GM23338 (cell line): ENCODE data around the gene SAMD7. TPM values are rescaled to one million over a fixed set of nuclear protein-coding genes. Genes with fewer than 3 reads are reported as not detected.

Experiments used
- ATAC-seq: fragments of 200-7000 bp; cut with Tn5 transposase; 3 replicates; pipeline ENCODE4 v1.9.1; 2020
- DNase-seq: peaks from one replicate; pipeline ENCODE4 v3.0.0-alpha.2; 2015; ENCODE audit warnings: low spot score
- H2AFZ ChIP-seq: fragments of 200-600 bp; sonication (generic); 2 replicates; pipeline ENCODE4 v1.8.0; 2016; ENCODE audit warnings: antibody characterized with exemption, mild to moderate bottlenecking, moderate library complexity
- H3F3A ChIP-seq: fragments of 200-600 bp; sonication (generic); replicated peaks from 2 replicates; pipeline ENCODE4 v1.8.0; 2017; ENCODE audit warnings: antibody characterized with exemption, mixed run types, low read depth
- H3K27ac ChIP-seq: fragments of 200-600 bp; sonication (generic); 2 replicates; pipeline ENCODE4 v1.6.1; 2016; ENCODE audit warnings: low read depth
- H3K27me3 ChIP-seq: fragments of 200-600 bp; sonication (generic); 2 replicates; pipeline ENCODE4 v1.8.0; 2016; ENCODE audit warnings: mild to moderate bottlenecking, mixed run types, moderate library complexity; ENCODE audit not compliant: insufficient read depth
- H3K36me3 ChIP-seq: fragments of 200-600 bp; sonication (generic); 2 replicates; pipeline ENCODE4 v1.8.0; 2016; ENCODE audit warnings: mild to moderate bottlenecking; ENCODE audit not compliant: insufficient read depth
- H3K4me1 ChIP-seq: fragments of 200-600 bp; sonication (generic); 2 replicates; pipeline ENCODE4 v1.8.0; 2016; ENCODE audit warnings: mild to moderate bottlenecking, moderate library complexity; ENCODE audit not compliant: insufficient read depth
- H3K4me2 ChIP-seq: fragments of 200-600 bp; sonication (generic); 2 replicates; pipeline ENCODE4 v1.7.1; 2017; ENCODE audit warnings: mixed run types
- H3K4me3 ChIP-seq: fragments of 200-600 bp; sonication (generic); 2 replicates; pipeline ENCODE4 v1.6.1; 2016; ENCODE audit warnings: mixed run types
- H3K79me2 ChIP-seq: fragments of 200-600 bp; sonication (generic); replicated peaks from 2 replicates; pipeline ENCODE4 v1.8.0; 2017; ENCODE audit warnings: mild to moderate bottlenecking; ENCODE audit not compliant: insufficient read depth
- H3K9me2 ChIP-seq: fragments of 200-600 bp; sonication (generic); 2 replicates; pipeline ENCODE4 v1.8.0; 2017; ENCODE audit not compliant: insufficient read depth
- H4K20me1 ChIP-seq: fragments of 200-600 bp; sonication (generic); replicated peaks from 2 replicates; pipeline ENCODE4 v1.8.0; 2017; ENCODE audit warnings: mild to moderate bottlenecking; ENCODE audit not compliant: insufficient read depth
- H3K27ac Mint-ChIP-seq: 2 replicates; pipeline ENCODE4 v1.8.0; 2020; ENCODE audit warnings: inconsistent platforms, mild to moderate bottlenecking, moderate library complexity, mixed read lengths
- H3K27me3 Mint-ChIP-seq: 3 replicates; pipeline ENCODE4 v1.8.0; 2022; ENCODE audit warnings: low read depth, mild to moderate bottlenecking, moderate library complexity, mixed read lengths, inconsistent platforms; ENCODE audit not compliant: insufficient read depth, poor library complexity
- H3K36me3 Mint-ChIP-seq: 3 replicates; pipeline ENCODE4 v1.8.0; 2021; ENCODE audit warnings: low read depth, mild to moderate bottlenecking, inconsistent platforms, moderate library complexity, mixed read lengths
- H3K4me1 Mint-ChIP-seq: 3 replicates; pipeline ENCODE4 v1.8.0; 2020; ENCODE audit warnings: mild to moderate bottlenecking, inconsistent platforms, mixed read lengths
- H3K4me3 Mint-ChIP-seq: 3 replicates; pipeline ENCODE4 v1.8.0; 2021; ENCODE audit warnings: moderate library complexity, mild to moderate bottlenecking, inconsistent platforms, mixed read lengths
- H3K9me3 Mint-ChIP-seq: 3 replicates; pipeline ENCODE4 v1.8.0; 2020; ENCODE audit warnings: moderate library complexity, mild to moderate bottlenecking, inconsistent platforms, mixed read lengths
- EZH2phosphoT487 ChIP-seq: fragments of 200-600 bp; sonication (generic); IDR thresholded peaks from one replicate; pipeline ENCODE4 v1.8.1; 2018; ENCODE audit warnings: antibody characterized with exemption; ENCODE audit not compliant: unreplicated experiment
- JUNB ChIP-seq: IDR thresholded peaks from one replicate; pipeline ENCODE4 v1.6.1; 2016; ENCODE audit warnings: antibody characterized with exemption; ENCODE audit not compliant: unreplicated experiment
- NANOG ChIP-seq: IDR thresholded peaks from 2 replicates; pipeline ENCODE4 v1.6.1; 2016; ENCODE audit warnings: antibody characterized with exemption, borderline replicate concordance
- POLR2AphosphoS5 ChIP-seq: IDR thresholded peaks from 2 replicates; pipeline ENCODE4 v1.6.1; 2016; ENCODE audit warnings: antibody characterized with exemption, low read depth
- STAT1 ChIP-seq: IDR thresholded peaks from one replicate; pipeline ENCODE4 v1.6.1; 2016; ENCODE audit warnings: antibody characterized with exemption; ENCODE audit not compliant: unreplicated experiment
- ZNF114 ChIP-seq: fragments of 250-450 bp; sonication (Bioruptor Pico); IDR thresholded peaks from 2 replicates; pipeline ENCODE4 v1.5.0; 2020; ENCODE audit warnings: mild to moderate bottlenecking, moderate library complexity
- ZNF331 ChIP-seq: fragments of 250-450 bp; sonication (Bioruptor Pico); IDR thresholded peaks from 2 replicates; pipeline ENCODE4 v1.5.0; 2020; ENCODE audit warnings: low read depth, mild to moderate bottlenecking, moderate library complexity
- polyA plus RNA-seq: library from polyadenylated mRNA; unstranded; fragments of >200 nt; fragmentation: Nextera tagmentation; extraction: Ambion mirVana; gene quantifications from 2 replicates; pipeline ENCODE4 v1.2.1, GENCODE V29; 2016
- total RNA-seq: library from RNA; depleted of rRNA; stranded (reverse); fragments of >200 nt; shearing (Covaris generic); gene quantifications from 2 replicates; pipeline ENCODE4 v1.2.3, GENCODE V29; 2014
- TF ChIP-seq, protein P1 (sequence below), 2 experiments: fragments of 200-600 bp in 1 of 2; sonication (generic) in 1 of 2; conservative IDR thresholded peaks; 2 replicates each; pipeline versions ENCODE4 v1.5.1 to v1.6.1; 2016 to 2017; ENCODE audit warnings: antibody characterized with exemption in 2 of 2, low read depth in 2 of 2, mild to moderate bottlenecking in 2 of 2, moderate library complexity in 1 of 2
- TF ChIP-seq, protein P2 (sequence below): IDR thresholded peaks from one replicate; pipeline ENCODE4 v1.6.1; 2018; ENCODE audit warnings: antibody characterized with exemption; ENCODE audit not compliant: unreplicated experiment
- TF ChIP-seq, protein P3 (sequence below): IDR thresholded peaks from 2 replicates; pipeline ENCODE4 v1.6.1; 2016; ENCODE audit warnings: antibody characterized with exemption

Gene SAMD7
- total and polyA plus RNA-seq, 2 experiments from 2014 or later: not detected

DNA sequence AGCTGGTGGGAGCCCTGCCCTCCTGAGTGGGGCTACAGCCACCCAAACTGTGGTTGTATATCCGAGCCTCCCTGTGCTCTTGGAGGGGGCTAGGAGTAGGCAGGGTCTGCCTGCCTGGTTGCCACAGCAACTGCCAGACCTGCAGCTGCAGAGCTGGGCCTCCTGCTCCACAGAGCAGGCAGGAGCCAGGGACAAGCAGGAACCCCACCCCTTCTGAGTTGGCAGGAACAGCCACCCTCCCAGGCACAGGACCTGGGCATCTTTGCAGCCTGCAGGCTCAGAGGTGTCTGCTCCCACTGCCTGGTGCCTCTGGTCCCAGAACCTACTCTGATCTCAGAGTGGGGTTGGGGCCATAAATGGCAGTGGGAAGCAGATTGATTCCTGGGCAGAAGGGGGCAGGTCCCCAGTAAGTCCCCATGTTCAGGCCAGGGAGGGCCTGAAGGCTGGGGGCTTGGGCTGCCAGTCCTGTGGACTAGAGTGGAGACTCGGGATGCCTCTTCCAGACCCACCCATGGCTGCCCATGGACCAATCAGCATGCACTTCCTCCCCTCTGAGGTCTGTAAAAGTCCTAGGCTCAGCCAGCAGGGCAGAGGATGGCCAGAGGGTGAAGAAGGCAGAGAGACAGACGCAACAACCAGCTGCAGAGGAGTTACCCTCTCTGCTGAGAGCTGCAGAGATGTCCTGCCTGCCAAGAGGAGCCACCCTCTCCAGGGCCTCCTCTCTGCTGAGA, 31.4 kb upstream of the SAMD7 start:
- no peak; the same call in 1 of the 3 replicates for ATAC-seq

More for the DNA sequence above, 31.4 kb upstream of the SAMD7 start:
- H3K27me3 Mint-ChIP-seq: peaks cover 2% of the 10 kb centered on the region
- Histone ChIP-seq H3K27me3 (no peaks in the 10 kb centered on the region), H3K79me2 (no peaks in the 10 kb centered on the region), H2AFZ (no peak overlapping the region), H3K4me1 (peaks cover 2% of the 10 kb centered on the region), H3K36me3 (no peaks in the 10 kb centered on the region), H3K4me2 (no peak overlapping the region), H3F3A (no peaks in the 10 kb centered on the region), H3K4me3 (no peak overlapping the region), H3K27ac (no peak overlapping the region), H4K20me1 (no peaks in the 10 kb centered on the region), H3K9me2 (no peaks in the 10 kb centered on the region)
- TF ChIP-seq EZH2phosphoT487: no peak
- TF ChIP-seq ZNF114 (CRISPR knock-in tag): no peak
- TF ChIP-seq JUNB: no peak
- TF ChIP-seq POLR2AphosphoS5: no peak
- no peak for TF ChIP-seq STAT1
- no peak for TF ChIP-seq ZNF331 (CRISPR knock-in tag)
- TF ChIP-seq, protein P1, sequence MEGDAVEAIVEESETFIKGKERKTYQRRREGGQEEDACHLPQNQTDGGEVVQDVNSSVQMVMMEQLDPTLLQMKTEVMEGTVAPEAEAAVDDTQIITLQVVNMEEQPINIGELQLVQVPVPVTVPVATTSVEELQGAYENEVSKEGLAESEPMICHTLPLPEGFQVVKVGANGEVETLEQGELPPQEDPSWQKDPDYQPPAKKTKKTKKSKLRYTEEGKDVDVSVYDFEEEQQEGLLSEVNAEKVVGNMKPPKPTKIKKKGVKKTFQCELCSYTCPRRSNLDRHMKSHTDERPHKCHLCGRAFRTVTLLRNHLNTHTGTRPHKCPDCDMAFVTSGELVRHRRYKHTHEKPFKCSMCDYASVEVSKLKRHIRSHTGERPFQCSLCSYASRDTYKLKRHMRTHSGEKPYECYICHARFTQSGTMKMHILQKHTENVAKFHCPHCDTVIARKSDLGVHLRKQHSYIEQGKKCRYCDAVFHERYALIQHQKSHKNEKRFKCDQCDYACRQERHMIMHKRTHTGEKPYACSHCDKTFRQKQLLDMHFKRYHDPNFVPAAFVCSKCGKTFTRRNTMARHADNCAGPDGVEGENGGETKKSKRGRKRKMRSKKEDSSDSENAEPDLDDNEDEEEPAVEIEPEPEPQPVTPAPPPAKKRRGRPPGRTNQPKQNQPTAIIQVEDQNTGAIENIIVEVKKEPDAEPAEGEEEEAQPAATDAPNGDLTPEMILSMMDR (conservative IDR thresholded peaks at IDR 0.05; ENCODE audit: low read depth in 2 of 2): no peak
- TF ChIP-seq NANOG: no peak
- TF ChIP-seq, protein P2, sequence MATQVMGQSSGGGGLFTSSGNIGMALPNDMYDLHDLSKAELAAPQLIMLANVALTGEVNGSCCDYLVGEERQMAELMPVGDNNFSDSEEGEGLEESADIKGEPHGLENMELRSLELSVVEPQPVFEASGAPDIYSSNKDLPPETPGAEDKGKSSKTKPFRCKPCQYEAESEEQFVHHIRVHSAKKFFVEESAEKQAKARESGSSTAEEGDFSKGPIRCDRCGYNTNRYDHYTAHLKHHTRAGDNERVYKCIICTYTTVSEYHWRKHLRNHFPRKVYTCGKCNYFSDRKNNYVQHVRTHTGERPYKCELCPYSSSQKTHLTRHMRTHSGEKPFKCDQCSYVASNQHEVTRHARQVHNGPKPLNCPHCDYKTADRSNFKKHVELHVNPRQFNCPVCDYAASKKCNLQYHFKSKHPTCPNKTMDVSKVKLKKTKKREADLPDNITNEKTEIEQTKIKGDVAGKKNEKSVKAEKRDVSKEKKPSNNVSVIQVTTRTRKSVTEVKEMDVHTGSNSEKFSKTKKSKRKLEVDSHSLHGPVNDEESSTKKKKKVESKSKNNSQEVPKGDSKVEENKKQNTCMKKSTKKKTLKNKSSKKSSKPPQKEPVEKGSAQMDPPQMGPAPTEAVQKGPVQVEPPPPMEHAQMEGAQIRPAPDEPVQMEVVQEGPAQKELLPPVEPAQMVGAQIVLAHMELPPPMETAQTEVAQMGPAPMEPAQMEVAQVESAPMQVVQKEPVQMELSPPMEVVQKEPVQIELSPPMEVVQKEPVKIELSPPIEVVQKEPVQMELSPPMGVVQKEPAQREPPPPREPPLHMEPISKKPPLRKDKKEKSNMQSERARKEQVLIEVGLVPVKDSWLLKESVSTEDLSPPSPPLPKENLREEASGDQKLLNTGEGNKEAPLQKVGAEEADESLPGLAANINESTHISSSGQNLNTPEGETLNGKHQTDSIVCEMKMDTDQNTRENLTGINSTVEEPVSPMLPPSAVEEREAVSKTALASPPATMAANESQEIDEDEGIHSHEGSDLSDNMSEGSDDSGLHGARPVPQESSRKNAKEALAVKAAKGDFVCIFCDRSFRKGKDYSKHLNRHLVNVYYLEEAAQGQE: no peak
- TF ChIP-seq, protein P3, sequence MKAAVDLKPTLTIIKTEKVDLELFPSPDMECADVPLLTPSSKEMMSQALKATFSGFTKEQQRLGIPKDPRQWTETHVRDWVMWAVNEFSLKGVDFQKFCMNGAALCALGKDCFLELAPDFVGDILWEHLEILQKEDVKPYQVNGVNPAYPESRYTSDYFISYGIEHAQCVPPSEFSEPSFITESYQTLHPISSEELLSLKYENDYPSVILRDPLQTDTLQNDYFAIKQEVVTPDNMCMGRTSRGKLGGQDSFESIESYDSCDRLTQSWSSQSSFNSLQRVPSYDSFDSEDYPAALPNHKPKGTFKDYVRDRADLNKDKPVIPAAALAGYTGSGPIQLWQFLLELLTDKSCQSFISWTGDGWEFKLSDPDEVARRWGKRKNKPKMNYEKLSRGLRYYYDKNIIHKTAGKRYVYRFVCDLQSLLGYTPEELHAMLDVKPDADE: no peak
- H3K9me3 Mint-ChIP-seq: 0 out of 3 replicates have a peak, but pooled peaks cover 3% of the 10 kb centered on the region
- no peaks in the 10 kb centered on the region for H3K36me3 Mint-ChIP-seq
- no peak overlapping the region for H3K4me3 Mint-ChIP-seq
- H3K4me1 Mint-ChIP-seq: peaks cover 3% of the 10 kb centered on the region; the same call in 2 of the 3 replicates
- no peak overlapping the region for H3K27ac Mint-ChIP-seq
- no peak for DNase-seq
